Measurements from ENCODE around the gene APLP2.

GRCh38 chr11:130148796-130149326 is 79.2 kb downstream of the APLP2 start:
- TF ChIP-seq ZBTB7A (IDR thresholded peaks at IDR 0.05; ENCODE audit: low read depth) (no peak), REST (IDR thresholded peaks at IDR 0.05; ENCODE audit: low read depth) (no peak), EP300 (IDR thresholded peaks at IDR 0.05; ENCODE audit: borderline replicate concordance) (no peak), CEBPB (IDR thresholded peaks at IDR 0.05) (no peak), RAD21 (IDR thresholded peaks at IDR 0.05; ENCODE audit: low read depth) (no peak), TCF12 (IDR thresholded peaks at IDR 0.05; ENCODE audit: low read depth) (no peak), MAX (IDR thresholded peaks at IDR 0.05) (no peak), TAF1 (IDR thresholded peaks at IDR 0.05; ENCODE audit: low read depth) (no peak), YY1 (IDR thresholded peaks at IDR 0.05; ENCODE audit: low read depth) (no peak), FOXM1 (IDR thresholded peaks at IDR 0.05; ENCODE audit: borderline replicate concordance, low read depth) (no peak), USF1 (IDR thresholded peaks at IDR 0.05) (no peak), TEAD4 (IDR thresholded peaks at IDR 0.05) (no peak)

Measured in Ishikawa (cell line).